ENCODE measurements around the gene ARHGEF28. TPM values are rescaled to one million over a fixed set of nuclear protein-coding genes. Genes with fewer than 3 reads are reported as not detected.

The ARHGEF28 gene
- total RNA-seq, 4 donors from 2014 or later: 0.52 to 1.2 (median 0.98) TPM

DNA sequence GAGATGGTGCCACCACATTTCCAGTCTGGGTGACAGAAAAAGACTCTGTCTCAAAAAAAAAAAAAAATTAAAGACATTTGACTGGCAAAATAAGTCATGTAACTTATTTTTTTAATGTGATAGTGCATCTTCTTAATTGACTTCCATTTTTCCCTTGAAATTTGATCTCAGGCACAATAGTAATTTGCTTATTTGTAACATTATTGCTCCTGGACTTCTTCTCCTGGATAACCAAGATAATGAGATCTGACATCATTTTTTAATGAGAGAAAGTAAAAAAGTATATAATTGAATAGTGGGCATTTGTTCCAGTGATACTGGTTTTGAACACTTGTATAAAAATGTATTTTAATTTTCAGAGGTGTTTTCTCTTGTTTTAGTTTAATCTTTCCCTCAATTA lies 3.5 kb downstream of the ARHGEF28 start:
- in situ Hi-C loops (cut with MboI; ENCODE audit: low sequenced_read_pairs in 4 of 4) (no loop called here), intact Hi-C loops (cut with DNase I; ENCODE audit: low total_unique reads) (no loop called here)
- no peak for ATAC-seq
- Histone ChIP-seq H3K4me3 (no peak overlapping the region), H3K36me3 (no peaks in the 10 kb centered on the region), H3K9me3 (no peaks in the 10 kb centered on the region), H3K4me1 (peaks cover 0 to 8% of the 10 kb centered on the region in 2 donors), H3K27me3 (no peaks in the 10 kb centered on the region), H3K27ac (no peak overlapping the region)
- DNase-seq: no peak
- TF ChIP-seq, protein P1, sequence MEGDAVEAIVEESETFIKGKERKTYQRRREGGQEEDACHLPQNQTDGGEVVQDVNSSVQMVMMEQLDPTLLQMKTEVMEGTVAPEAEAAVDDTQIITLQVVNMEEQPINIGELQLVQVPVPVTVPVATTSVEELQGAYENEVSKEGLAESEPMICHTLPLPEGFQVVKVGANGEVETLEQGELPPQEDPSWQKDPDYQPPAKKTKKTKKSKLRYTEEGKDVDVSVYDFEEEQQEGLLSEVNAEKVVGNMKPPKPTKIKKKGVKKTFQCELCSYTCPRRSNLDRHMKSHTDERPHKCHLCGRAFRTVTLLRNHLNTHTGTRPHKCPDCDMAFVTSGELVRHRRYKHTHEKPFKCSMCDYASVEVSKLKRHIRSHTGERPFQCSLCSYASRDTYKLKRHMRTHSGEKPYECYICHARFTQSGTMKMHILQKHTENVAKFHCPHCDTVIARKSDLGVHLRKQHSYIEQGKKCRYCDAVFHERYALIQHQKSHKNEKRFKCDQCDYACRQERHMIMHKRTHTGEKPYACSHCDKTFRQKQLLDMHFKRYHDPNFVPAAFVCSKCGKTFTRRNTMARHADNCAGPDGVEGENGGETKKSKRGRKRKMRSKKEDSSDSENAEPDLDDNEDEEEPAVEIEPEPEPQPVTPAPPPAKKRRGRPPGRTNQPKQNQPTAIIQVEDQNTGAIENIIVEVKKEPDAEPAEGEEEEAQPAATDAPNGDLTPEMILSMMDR (IDR thresholded peaks at IDR 0.05 in 4 of 5, conservative IDR thresholded peaks at IDR 0.05 in 1 of 5): no peak

GRCh38 chr5:73630765-73631164 lies 4.8 kb downstream of the ARHGEF28 start:
- H3K4me3 ChIP-seq: no peak overlapping the region
- TF ChIP-seq, protein P1 (IDR thresholded peaks at IDR 0.05 in 4 of 5, conservative IDR thresholded peaks at IDR 0.05 in 1 of 5): no peak
- TF ChIP-seq POLR2A (IDR thresholded peaks at IDR 0.05): no peak
- intact Hi-C loops (cut with DNase I; ENCODE audit: low total_unique reads) (no loop called here), in situ Hi-C loops (cut with MboI; ENCODE audit: low sequenced_read_pairs in 4 of 4) (no loop called here)
- H3K9me3 ChIP-seq: no peaks in the 10 kb centered on the region
- H3K27me3 ChIP-seq: no peaks in the 10 kb centered on the region
- H3K4me1 ChIP-seq: peaks cover 0 to 4% of the 10 kb centered on the region in 2 donors
- no peaks in the 10 kb centered on the region for H3K36me3 ChIP-seq
- H3K27ac ChIP-seq: no peak overlapping the region
- no peak for DNase-seq
- ATAC-seq: no peak

DNA sequence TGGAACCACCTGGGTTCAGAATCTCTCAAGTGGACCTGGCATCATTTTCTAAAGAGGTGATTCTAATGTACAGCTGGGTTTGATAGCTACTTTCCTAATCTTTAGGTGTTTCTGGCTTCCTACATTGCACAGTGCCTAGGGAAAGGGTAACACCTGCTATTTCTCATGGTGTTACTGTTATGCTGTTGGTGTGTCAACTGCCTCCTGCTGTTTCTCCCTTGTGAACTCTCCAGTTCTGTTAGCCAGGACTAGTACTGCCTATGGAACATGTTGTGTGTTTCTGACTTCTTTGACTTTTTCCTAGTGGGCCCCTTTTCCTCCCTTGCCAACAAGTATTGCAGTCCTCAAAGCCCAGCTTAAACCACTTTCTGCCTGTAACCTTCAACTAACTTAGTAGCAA lies 5.5 kb downstream of the ARHGEF28 start:
- Histone ChIP-seq H3K27ac (no peak overlapping the region), H3K27me3 (no peaks in the 10 kb centered on the region), H3K4me1 (peaks cover 0 to under 1% of the 10 kb centered on the region in 2 donors), H3K36me3 (no peaks in the 10 kb centered on the region), H3K9me3 (no peaks in the 10 kb centered on the region), H3K4me3 (no peak overlapping the region)
- in situ Hi-C loops (cut with MboI; ENCODE audit: low sequenced_read_pairs in 4 of 4): no loop called here
- no peak for DNase-seq
- TF ChIP-seq, protein P1 (IDR thresholded peaks at IDR 0.05 in 4 of 5, conservative IDR thresholded peaks at IDR 0.05 in 1 of 5): no peak
- no peak for TF ChIP-seq POLR2A (IDR thresholded peaks at IDR 0.05)
- ATAC-seq: no peak
- intact Hi-C loops (cut with DNase I; ENCODE audit: low total_unique reads): no loop called here

DNA sequence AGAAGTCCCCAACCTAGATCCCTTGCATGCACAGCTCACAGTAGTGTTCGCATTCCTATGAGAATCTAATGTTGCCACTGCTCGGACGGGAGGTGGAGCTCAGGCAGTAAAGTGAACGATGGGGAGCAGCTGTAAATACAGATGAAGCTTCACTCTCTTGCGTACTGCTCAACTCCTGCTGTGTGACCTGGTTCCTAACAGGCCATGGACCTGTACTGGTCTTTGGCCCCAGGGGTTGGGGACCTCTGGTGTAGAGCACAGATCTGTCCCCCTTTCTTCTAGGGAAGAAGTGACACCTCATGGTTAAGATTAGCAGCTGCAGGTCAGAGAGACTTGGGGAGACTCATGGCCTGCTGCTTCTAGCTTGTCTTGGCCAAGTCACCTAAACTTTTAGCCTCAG lies 7.1 kb downstream of the ARHGEF28 start:
- TF ChIP-seq, protein P1 (IDR thresholded peaks at IDR 0.05 in 4 of 5, conservative IDR thresholded peaks at IDR 0.05 in 1 of 5): no peak
- TF ChIP-seq POLR2A (IDR thresholded peaks at IDR 0.05): no peak
- Histone ChIP-seq H3K27ac (no peak overlapping the region), H3K4me1 (no peaks in the 10 kb centered on the region), H3K9me3 (no peaks in the 10 kb centered on the region), H3K36me3 (no peaks in the 10 kb centered on the region), H3K4me3 (no peak overlapping the region), H3K27me3 (no peaks in the 10 kb centered on the region)
- ATAC-seq (no peak), DNase-seq (no peak)
- intact Hi-C loops (cut with DNase I; ENCODE audit: low total_unique reads): no loop called here
- in situ Hi-C loops (cut with MboI; ENCODE audit: low sequenced_read_pairs in 4 of 4): no loop called here

GRCh38 chr5:73636408-73636807 lies 10.4 kb downstream of the ARHGEF28 start:
- DNase-seq: no peak

More at GRCh38 chr5:73636408-73636807, 10.4 kb downstream of the ARHGEF28 start:
- no peak overlapping the region for H3K27ac ChIP-seq
- no peaks in the 10 kb centered on the region for H3K4me1 ChIP-seq
- intact Hi-C loops (cut with DNase I; ENCODE audit: low total_unique reads): no loop called here
- H3K36me3 ChIP-seq: no peaks in the 10 kb centered on the region
- TF ChIP-seq, protein P1 (IDR thresholded peaks at IDR 0.05 in 4 of 5, conservative IDR thresholded peaks at IDR 0.05 in 1 of 5): no peak
- no peak for TF ChIP-seq POLR2A (IDR thresholded peaks at IDR 0.05)
- in situ Hi-C loops (cut with MboI; ENCODE audit: low sequenced_read_pairs in 4 of 4): no loop called here
- no peaks in the 10 kb centered on the region for H3K9me3 ChIP-seq
- ATAC-seq: no peak
- no peaks in the 10 kb centered on the region for H3K27me3 ChIP-seq
- no peak overlapping the region for H3K4me3 ChIP-seq
